AG20443 (cell line): ENCODE data around the gene SLC38A10.

Experiments used
- DNase-seq: peaks from one replicate; pipeline ENCODE4 v3.0.0; 2012; ENCODE audit warnings: low spot score, mixed read lengths

Gene SLC38A10

GRCh38 chr17:81277946-81278693 is 17.0 kb downstream of the SLC38A10 start:
- DNase-seq: no peak

- no peak for DNase-seq
These were observed 17.7 kb downstream of the SLC38A10 start for GRCh38 chr17:81277421-81277820.

- DNase-seq: no peak
These were observed 18.3 kb downstream of the SLC38A10 start for GRCh38 chr17:81276781-81277180.

GRCh38 chr17:81274471-81274855 is 20.6 kb downstream of the SLC38A10 start:
- no peak for DNase-seq

- no peak for DNase-seq
These were observed 21.2 kb downstream of the SLC38A10 start for GRCh38 chr17:81273698-81274470.

- no peak for DNase-seq
These were observed 22.5 kb downstream of the SLC38A10 start for GRCh38 chr17:81272616-81273015.

GRCh38 chr17:81271226-81271625 is 23.9 kb downstream of the SLC38A10 start:
- DNase-seq: no peak

- no peak for DNase-seq
These were observed 24.8 kb downstream of the SLC38A10 start for GRCh38 chr17:81270279-81270678.

GRCh38 chr17:81267390-81268067 is 27.6 kb downstream of the SLC38A10 start:
- no peak for DNase-seq

- DNase-seq: no peak
These were observed 29.5 kb downstream of the SLC38A10 start for GRCh38 chr17:81265576-81265975.

- no peak for DNase-seq
These were observed 30.5 kb downstream of the SLC38A10 start for GRCh38 chr17:81264640-81265039.

GRCh38 chr17:81263371-81264181 is 31.5 kb downstream of the SLC38A10 start:
- DNase-seq: no peak

GRCh38 chr17:81261582-81262336 is 33.3 kb downstream of the SLC38A10 start:
- DNase-seq: no peak

GRCh38 chr17:81261096-81261495 is 34.0 kb downstream of the SLC38A10 start:
- DNase-seq: no peak

GRCh38 chr17:81260641-81261040 is 34.5 kb downstream of the SLC38A10 start:
- no peak for DNase-seq

GRCh38 chr17:81260171-81260570 is 34.9 kb downstream of the SLC38A10 start:
- DNase-seq: no peak

- no peak for DNase-seq
These were observed 36.0 kb downstream of the SLC38A10 start for GRCh38 chr17:81259058-81259605.

GRCh38 chr17:81258292-81258691 is 36.8 kb downstream of the SLC38A10 start:
- no peak for DNase-seq

GRCh38 chr17:81257533-81257932 is 37.6 kb downstream of the SLC38A10 start:
- no peak for DNase-seq

- peak; percentile 79 for DNase-seq
These were observed 38.5 kb downstream of the SLC38A10 start for GRCh38 chr17:81256616-81257015.
